B cell (primary cell): ENCODE results near the gene FLT1. TPM values are rescaled to one million over a fixed set of nuclear protein-coding genes. Genes with fewer than 3 reads are reported as not detected.

ENCODE experiments used
- ATAC-seq: fragments of 200-7000 bp; cut with Tn5 transposase; one replicate; pipeline ENCODE4 v1.10.0; 2021; ENCODE audit warnings: low read depth, mild to moderate bottlenecking, moderate number of reproducible peaks, moderate library complexity
- CTCF ChIA-PET: fragments of 350-600 bp; sonication (Branson Sonifier 250); formaldehyde crosslinking; loops from one replicate; lab custom pipeline; 2021; ENCODE audit warnings: antibody characterized with exemption, inconsistent platforms; lab: Charles Lee
- POLR2A ChIA-PET: fragments of 350-600 bp; sonication (Branson Sonifier 250); formaldehyde crosslinking; loops from one replicate; lab custom pipeline; 2021; ENCODE audit warnings: antibody characterized with exemption; lab: Charles Lee
- DNase-seq: peaks from one replicate; pipeline ENCODE4 v3.0.0; 2013
- H2AFZ ChIP-seq: 2 replicates; pipeline ENCODE4 v1.6.1; 2012; ENCODE audit warnings: mild to moderate bottlenecking, low read depth, low read length; ENCODE audit not compliant: insufficient read depth, poor library complexity, severe bottlenecking
- H3K27ac ChIP-seq, 2 donors: 1 replicate in 1 of 2; 2 replicates in 1 of 2; pipeline ENCODE4 v1.5.1; 2012 to 2013; ENCODE audit warnings: low read length in 2 of 2, mild to moderate bottlenecking in 2 of 2, moderate library complexity in 1 of 2
- H3K27me3 ChIP-seq, 4 experiments: fragments of 200-600 bp in 1 of 4; sonication (generic) in 1 of 4; replicated peaks in 1 of 4; 1 replicate in 2 of 4; 2 replicates in 2 of 4; pipeline versions ENCODE4 v1.6.1 to v1.7.0; 2013 to 2016; ENCODE audit warnings: low read length in 3 of 4, mild to moderate bottlenecking in 2 of 4, mixed read lengths in 1 of 4, moderate library complexity in 1 of 4; ENCODE audit not compliant: insufficient read depth in 4 of 4, control insufficient read depth in 3 of 4; ENCODE audit errors: control extremely low read depth in 1 of 4
- H3K36me3 ChIP-seq, 2 experiments: replicated peaks in 1 of 2; 1 replicate in 1 of 2; 2 replicates in 1 of 2; pipeline versions ENCODE4 v1.6.1 to v1.7.1; 2013; ENCODE audit warnings: low read length in 1 of 2; ENCODE audit not compliant: insufficient read depth in 2 of 2, control insufficient read depth in 1 of 2; ENCODE audit errors: control extremely low read depth in 1 of 2, extremely low read depth in 1 of 2
- H3K4me1 ChIP-seq, 2 donors: fragments of 200-600 bp in 1 of 2; sonication (generic) in 1 of 2; 1 replicate in 1 of 2; 2 replicates in 1 of 2; pipeline versions ENCODE4 v1.5.1 to v1.6.1; 2013 to 2017; ENCODE audit warnings: low read length in 2 of 2; ENCODE audit not compliant: control insufficient read depth in 2 of 2, insufficient read depth in 2 of 2
- H3K4me2 ChIP-seq: replicated peaks from 2 replicates; pipeline ENCODE3; 2012; ENCODE audit warnings: mild to moderate bottlenecking, low read depth, low read length; ENCODE audit not compliant: poor library complexity, severe bottlenecking
- H3K4me3 ChIP-seq, 5 experiments: fragments of 200-600 bp in 1 of 5; sonication (generic) in 1 of 5; 1 replicate in 3 of 5; 2 replicates in 2 of 5; pipeline versions ENCODE4 v1.5.1 to v1.7.0; 2011 to 2016; ENCODE audit warnings: low read length in 4 of 5, mild to moderate bottlenecking in 4 of 5, low read depth in 2 of 5, control low read depth in 1 of 5, moderate library complexity in 1 of 5; ENCODE audit not compliant: insufficient read depth in 1 of 5; ENCODE audit errors: control extremely low read depth in 1 of 5, extremely low read depth in 1 of 5
- H3K79me2 ChIP-seq: fragments of 200-600 bp; sonication (generic); one replicate; pipeline ENCODE4 v1.6.0; 2016; ENCODE audit warnings: low read length; ENCODE audit not compliant: control insufficient read depth, insufficient read depth
- H3K9ac ChIP-seq: fragments of 200-600 bp; sonication (generic); 2 replicates; pipeline ENCODE4 v1.6.1; 2017; ENCODE audit warnings: mild to moderate bottlenecking, low read length, moderate library complexity
- H3K9me3 ChIP-seq, 3 donors: one replicate each; pipeline versions ENCODE4 v1.6.1 to v1.7.1; 2013; ENCODE audit warnings: low read length in 2 of 3; ENCODE audit not compliant: control insufficient read depth in 2 of 3, insufficient read depth in 1 of 3; ENCODE audit errors: control extremely low read depth in 1 of 3
- H4K20me1 ChIP-seq: 2 replicates; pipeline ENCODE4 v1.6.0; 2012; ENCODE audit warnings: mild to moderate bottlenecking, low read length; ENCODE audit not compliant: insufficient read depth, control insufficient read depth, poor library complexity, severe bottlenecking
- H3K27ac Mint-ChIP-seq: one replicate; pipeline ENCODE4 v1.8.0; 2021; ENCODE audit warnings: mixed read lengths
- H3K27me3 Mint-ChIP-seq: one replicate; pipeline ENCODE4 v1.8.0; 2021; ENCODE audit warnings: mixed read lengths
- H3K4me1 Mint-ChIP-seq: one replicate; pipeline ENCODE4 v1.8.0; 2021; ENCODE audit warnings: mixed read lengths
- H3K4me3 Mint-ChIP-seq: one replicate; pipeline ENCODE4 v1.8.0; 2021; ENCODE audit warnings: mixed read lengths
- H3K9me3 Mint-ChIP-seq: one replicate; pipeline ENCODE4 v1.8.0; 2022; ENCODE audit warnings: mixed read lengths; ENCODE audit not compliant: insufficient read depth
- CTCF ChIP-seq: fragments of 200-600 bp; IDR thresholded peaks from one replicate; pipeline ENCODE4 v1.8.0; 2022; ENCODE audit warnings: antibody characterized with exemption, mild to moderate bottlenecking
- EZH2 ChIP-seq: IDR thresholded peaks from 2 replicates; pipeline ENCODE4 v1.6.1; 2012; ENCODE audit warnings: borderline replicate concordance, low read depth, mild to moderate bottlenecking, moderate library complexity, low read length; ENCODE audit not compliant: insufficient read depth, poor library complexity, severe bottlenecking
- WGBS: methylation state at CpG from one replicate; pipeline ENCODE4 v1.1.5; 2013; ENCODE audit warnings: missing lambda C conversion rate; ENCODE audit not compliant: insufficient coverage; 5-methylcytosine and 5-hydroxymethylcytosine counted together
- intact Hi-C: fragments of 100-400 bp; cut with micrococcal nuclease; formaldehyde crosslinking; loops from one replicate; pipeline ENCODE4 v1.10.0; 2022
- polyA plus RNA-seq: library from polyadenylated mRNA; depleted of rRNA; stranded (reverse); fragments of >200 nt; gene quantifications from 2 replicates; pipeline ENCODE4 v1.2.3, GENCODE V29; 2012
- total RNA-seq, 2 donors: library from RNA; stranded (reverse); fragments of 120-200 nt in 1 of 2; gene quantifications; 1 replicate in 1 of 2; 2 replicates in 1 of 2; pipeline versions ENCODE4 v1.2.3 to v1.2.4, GENCODE V29; 2013 to 2022

Gene FLT1
- total and polyA plus RNA-seq, 2 donors (not counting 1 experiment from before 2014, with no cell fraction given), result 1.1 to 1.2 TPM

GRCh38 chr13:28435917-28436316 is 59.0 kb downstream of the FLT1 start:
- Histone ChIP-seq H3K9ac (no peak overlapping the region), H3K36me3 (no peaks in the 10 kb centered on the region), H3K9me3 (peaks cover 0 to 2% (median 0%) of the 10 kb centered on the region in 3 donors), H2AFZ (no peak overlapping the region), H3K79me2 (no peaks in the 10 kb centered on the region), H3K4me2 (no peak overlapping the region), H4K20me1 (no peaks in the 10 kb centered on the region), H3K4me3 (no peak overlapping the region), H3K4me1 (peaks cover 9 to 12% of the 10 kb centered on the region in 2 donors), H3K27me3 (peaks cover 0 to 5% (median 0%) of the 10 kb centered on the region in 4 experiments), H3K27ac (no peak overlapping the region)
- DNase-seq, result no peak
- no peak for TF ChIP-seq EZH2
- no peak for TF ChIP-seq CTCF
- Mint-ChIP-seq H3K9me3 (no peaks in the 10 kb centered on the region), H3K27ac (peak overlapping the region; percentile 60), H3K4me1 (peaks cover 12% of the 10 kb centered on the region), H3K4me3 (no peak overlapping the region), H3K27me3 (peaks cover 31% of the 10 kb centered on the region)
- ChIA-PET CTCF (no interaction called here), POLR2A (no interaction called here)
- intact Hi-C loops, result loop anchor here (10.0 kb wide), 1 partner anchor 391 kb away; no protein-coding TSS in a partner anchor
- 86% methylated on average over 6 of the region's 6 CpGs for WGBS
- no peak for ATAC-seq

DNA sequence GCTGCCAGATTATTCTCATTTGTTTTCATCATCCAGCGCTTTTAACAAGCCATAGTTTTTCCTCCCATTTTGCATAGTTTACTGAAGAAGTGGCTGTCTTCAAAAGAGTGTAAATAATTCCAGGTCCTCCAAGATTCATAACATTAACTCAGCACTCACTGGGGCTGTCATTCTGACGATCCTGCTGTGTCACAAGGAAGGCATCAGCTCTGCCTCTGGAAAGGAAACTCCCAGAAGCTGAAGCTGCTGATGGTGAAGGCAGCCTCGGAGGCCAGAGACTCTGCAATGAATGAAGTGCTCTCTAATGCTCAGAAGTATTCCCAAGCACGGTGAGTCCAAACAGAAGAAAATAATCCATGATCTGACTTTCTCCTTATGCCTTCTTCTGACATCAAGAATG is 60.0 kb downstream of the FLT1 start:
- no peaks in the 10 kb centered on the region for H3K79me2 ChIP-seq
- peaks cover 20% of the 10 kb centered on the region for H3K4me1 Mint-ChIP-seq
- no peaks in the 10 kb centered on the region for H3K27me3 ChIP-seq
- H3K4me3 Mint-ChIP-seq, result no peak overlapping the region
- H3K4me1 ChIP-seq, result peaks cover 17 to 19% of the 10 kb centered on the region in 2 donors
- TF ChIP-seq EZH2 (no peak), CTCF (no peak)
- H3K36me3 ChIP-seq, result no peaks in the 10 kb centered on the region
- peaks cover 26% of the 10 kb centered on the region for H3K27me3 Mint-ChIP-seq
- CTCF ChIA-PET, result no interaction called here
- H3K27ac Mint-ChIP-seq, result no peak overlapping the region
- intact Hi-C loops, result loop anchor here (5.0 to 10.0 kb wide), 2 partner anchors 202 to 390 kb away; no protein-coding TSS in a partner anchor
- no peak overlapping the region for H3K4me2 ChIP-seq
- 57% methylated on average over 1 of the region's 4 CpGs for WGBS
- H3K27ac ChIP-seq, result no peak overlapping the region
- H3K9me3 Mint-ChIP-seq, result no peaks in the 10 kb centered on the region
- H2AFZ ChIP-seq, result no peak overlapping the region
- H4K20me1 ChIP-seq, result no peaks in the 10 kb centered on the region
- DNase-seq (no peak), ATAC-seq (no peak)
- no peak overlapping the region for H3K9ac ChIP-seq
- H3K4me3 ChIP-seq, result no peak overlapping the region
- POLR2A ChIA-PET, result no interaction called here
- H3K9me3 ChIP-seq, result no peaks in the 10 kb centered on the region
